Endothelial cell of umbilical vein (primary cell): ENCODE measurements around the gene SPC25. TPM values are rescaled to one million over a fixed set of nuclear protein-coding genes. Genes with fewer than 3 reads are reported as not detected.

Experiments
- BruUV-seq: library from RNA; stranded (reverse); fragments of 400-500 nt; replicated peaks from 2 replicates; lab custom pipeline; 2021; lab: Mats Ljungman, UMichigan
- CTCF ChIA-PET: fragments of 300-600, 350-600 bp; sonication (Branson Sonifier 250); formaldehyde crosslinking; loops from one replicate; lab custom pipeline; 2021; ENCODE audit warnings: antibody characterized with exemption, inconsistent platforms; lab: Charles Lee
- POLR2A ChIA-PET: fragments of 300-600, 350-600 bp; sonication (Branson Sonifier 250); formaldehyde crosslinking; loops from one replicate; lab custom pipeline; 2021; ENCODE audit warnings: antibody characterized with exemption, inconsistent platforms; lab: Charles Lee
- DNase-seq: peaks from one replicate; pipeline ENCODE4 v3.0.0-alpha.2; 2011; ENCODE audit warnings: low read depth, low spot score
- FAIRE-seq: peaks from 2 replicates; lab custom pipeline; 2011; peaks lifted over from hg19 to GRCh38; lab: Jason Lieb, UNC
- H2AFZ ChIP-seq: 2 replicates; pipeline ENCODE4 v1.6.0; 2012; ENCODE audit warnings: low read depth, low read length, control low read depth, inconsistent platforms
- H3K27ac ChIP-seq: 2 replicates; pipeline ENCODE4 v1.5.1; 2011; ENCODE audit warnings: low read depth, mild to moderate bottlenecking, control low read depth, low read length, moderate library complexity; ENCODE audit not compliant: insufficient read depth
- H3K27me3 ChIP-seq, 2 experiments: 2 replicates each; pipeline versions ENCODE4 v1.6.0 to v1.6.1; 2011; ENCODE audit warnings: low read length in 2 of 2, mixed read lengths in 1 of 2; ENCODE audit not compliant: control insufficient read depth in 2 of 2, insufficient read depth in 2 of 2
- H3K36me3 ChIP-seq, 2 experiments: 2 replicates in 1 of 2; 3 replicates in 1 of 2; pipeline ENCODE4 v1.5.1; 2011; ENCODE audit warnings: low read length in 2 of 2, mild to moderate bottlenecking in 1 of 2, moderate library complexity in 1 of 2; ENCODE audit not compliant: control insufficient read depth in 2 of 2, insufficient read depth in 2 of 2; ENCODE audit errors: extremely low read depth in 1 of 2
- H3K4me1 ChIP-seq: 3 replicates; pipeline ENCODE4 v1.5.1; 2011; ENCODE audit warnings: mild to moderate bottlenecking, low read length; ENCODE audit not compliant: control insufficient read depth, insufficient read depth; ENCODE audit errors: extremely low read depth
- H3K4me2 ChIP-seq: 2 replicates; pipeline ENCODE4 v1.6.1; 2011; ENCODE audit warnings: low read length, control low read depth, mixed read lengths; ENCODE audit not compliant: insufficient read depth
- H3K4me3 ChIP-seq, 3 experiments: fragments of 200-600 bp in 1 of 3; sonication (generic), shearing (Covaris generic) in 1 of 3; replicated peaks in 1 of 3; 2 replicates each; pipeline ENCODE4 v1.5.1; 2011 to 2016; ENCODE audit warnings: control low read depth in 3 of 3, low read length in 3 of 3, mild to moderate bottlenecking in 2 of 3, inconsistent platforms in 1 of 3, low read depth in 1 of 3, moderate library complexity in 1 of 3; ENCODE audit not compliant: insufficient read depth in 1 of 3
- H3K79me2 ChIP-seq: 2 replicates; pipeline ENCODE4 v1.6.0; 2012; ENCODE audit warnings: low read length, inconsistent platforms; ENCODE audit not compliant: control insufficient read depth, insufficient read depth
- H3K9ac ChIP-seq: replicated peaks from 2 replicates; pipeline ENCODE3; 2011; ENCODE audit warnings: low read length, control low read depth; ENCODE audit not compliant: insufficient read depth; ENCODE audit errors: extremely low read depth
- H3K9me1 ChIP-seq: replicated peaks from 3 replicates; pipeline ENCODE4 v1.6.0; 2011; ENCODE audit warnings: mild to moderate bottlenecking, low read length; ENCODE audit not compliant: control insufficient read depth, insufficient read depth; ENCODE audit errors: extremely low read depth
- H3K9me3 ChIP-seq: replicated peaks from 2 replicates; pipeline ENCODE4 v1.5.1; 2012; ENCODE audit warnings: low read length, inconsistent platforms; ENCODE audit not compliant: control insufficient read depth, insufficient read depth
- H4K20me1 ChIP-seq: replicated peaks from 2 replicates; pipeline ENCODE3; 2011; ENCODE audit warnings: mild to moderate bottlenecking, low read length; ENCODE audit not compliant: control insufficient read depth, insufficient read depth; ENCODE audit errors: extremely low read depth
- CTCF ChIP-seq, 2 donors: IDR thresholded peaks; 1 replicate in 1 of 2; 2 replicates in 1 of 2; pipeline ENCODE4 v1.5.1; 2011; ENCODE audit warnings: low read length in 2 of 2, mild to moderate bottlenecking in 2 of 2, moderate library complexity in 2 of 2, control low read depth in 1 of 2, inconsistent platforms in 1 of 2, low read depth in 1 of 2; ENCODE audit not compliant: insufficient read depth in 1 of 2; ENCODE audit errors: extremely low read depth in 1 of 2
- EZH2 ChIP-seq: IDR thresholded peaks from 2 replicates; pipeline ENCODE4 v1.6.1; 2012; ENCODE audit warnings: borderline replicate concordance, low read depth, mild to moderate bottlenecking, moderate library complexity, low read length, inconsistent platforms; ENCODE audit not compliant: severe bottlenecking
- MYC ChIP-seq: IDR thresholded peaks from one replicate; pipeline ENCODE4 v1.6.1; 2011; ENCODE audit warnings: mild to moderate bottlenecking, low read depth, low read length
- dilution Hi-C: fragments of 300-500 bp; cut with MboI; formaldehyde crosslinking; loops from one replicate; pipeline ENCODE4 v1.15.0; 2019; ENCODE audit warnings: low sequenced_read_pairs; ENCODE audit not compliant: extremely low pct_ligation_motif_present
- intact Hi-C: fragments of 100-400 bp; cut with micrococcal nuclease; formaldehyde crosslinking; loops from one replicate; pipeline ENCODE4 v1.10.0; 2022
- polyA plus RNA-seq, 4 experiments: library from polyadenylated mRNA; depleted of rRNA in 3 of 4; stranded (reverse) in 3 of 4; unstranded in 1 of 4; fragments of >200 nt; gene quantifications; 2 replicates each; pipeline versions ENCODE4 v1.2.1 to v1.2.3, GENCODE V29; 2011 to 2012; ENCODE audit warnings: missing spikeins in 1 of 4
- total RNA-seq: library from RNA; stranded (reverse); gene quantifications from 2 replicates; pipeline ENCODE4 v1.2.3, GENCODE V29; 2021

Gene SPC25
- total and polyA plus RNA-seq, 2 donors (not counting 3 experiments of a cell fraction or from before 2014, with no cell fraction given) = 10.1 to 24.2 TPM

- Histone ChIP-seq H3K9me1 (no peaks in the 10 kb centered on the region), H3K4me3 (no peak overlapping the region), H3K9me3 (no peaks in the 10 kb centered on the region), H3K27me3 (no peaks in the 10 kb centered on the region), H3K9ac (no peak overlapping the region), H4K20me1 (no peaks in the 10 kb centered on the region), H3K27ac (no peak overlapping the region), H3K4me2 (no peak overlapping the region), H2AFZ (no peak overlapping the region), H3K36me3 (no peaks in the 10 kb centered on the region), H3K79me2 (no peaks in the 10 kb centered on the region), H3K4me1 (no peaks in the 10 kb centered on the region)
- dilution Hi-C loops = no loop called here
- CTCF ChIA-PET = no interaction called here
- POLR2A ChIA-PET = no interaction called here
- BruUV-seq = no TSS peak
- TF ChIP-seq EZH2 = no peak
- no peak for TF ChIP-seq MYC
- no peak for TF ChIP-seq CTCF (IDR thresholded peaks at IDR 0.05; ENCODE audit: extremely low read depth in 1 of 2, insufficient read depth in 1 of 2, low read depth in 1 of 2, low read length in 2 of 2)
- FAIRE-seq (no peak), DNase-seq (no peak)
- intact Hi-C loops = no loop called here
These were observed 36.6 kb upstream of the SPC25 start for GRCh38 chr2:168926621-168927386.
